Astrocyte (in vitro differentiated cells and primary cell): Measurements from ENCODE around the gene ASB18. TPM values are rescaled to one million over a fixed set of nuclear protein-coding genes. Genes with fewer than 3 reads are reported as not detected.

Experiments used
- DNase-seq: peaks from one replicate; pipeline ENCODE4 v3.0.0-alpha.2; 2010; ENCODE audit warnings: low read depth
- FAIRE-seq: peaks from 2 replicates; lab custom pipeline; 2011; peaks lifted over from hg19 to GRCh38; lab: Jason Lieb, UNC
- H2AFZ ChIP-seq: 2 replicates; pipeline ENCODE4 v1.6.0; 2012; ENCODE audit warnings: low read depth, low read length, inconsistent platforms
- H3K27ac ChIP-seq: 2 replicates; pipeline ENCODE4 v1.5.1; 2011; ENCODE audit warnings: low read depth, low read length, inconsistent platforms
- H3K27me3 ChIP-seq: 2 replicates; pipeline ENCODE4 v1.6.0; 2011; ENCODE audit warnings: low read length, inconsistent platforms; ENCODE audit not compliant: insufficient read depth
- H3K36me3 ChIP-seq: 2 replicates; pipeline ENCODE4 v1.5.1; 2011; ENCODE audit warnings: low read length, inconsistent platforms; ENCODE audit not compliant: insufficient read depth
- H3K4me1 ChIP-seq: 2 replicates; pipeline ENCODE4 v1.5.1; 2011; ENCODE audit warnings: low read length, inconsistent platforms; ENCODE audit not compliant: insufficient read depth
- H3K4me2 ChIP-seq: 2 replicates; pipeline ENCODE4 v1.6.0; 2012; ENCODE audit warnings: low read length, inconsistent platforms
- H3K4me3 ChIP-seq: 2 replicates; pipeline ENCODE4 v1.5.1; 2011; ENCODE audit warnings: low read depth, mild to moderate bottlenecking, low read length, inconsistent platforms; ENCODE audit not compliant: insufficient read depth
- H3K79me2 ChIP-seq: 2 replicates; pipeline ENCODE4 v1.6.0; 2012; ENCODE audit warnings: mild to moderate bottlenecking, low read length, inconsistent platforms; ENCODE audit not compliant: insufficient read depth
- H3K9ac ChIP-seq: 2 replicates; pipeline ENCODE4 v1.6.0; 2012; ENCODE audit warnings: mild to moderate bottlenecking, low read length, inconsistent platforms
- H3K9me3 ChIP-seq: 2 replicates; pipeline ENCODE4 v1.5.1; 2012; ENCODE audit warnings: low read depth, mild to moderate bottlenecking, low read length, inconsistent platforms; ENCODE audit not compliant: insufficient read depth
- H4K20me1 ChIP-seq: 2 replicates; pipeline ENCODE4 v1.6.0; 2012; ENCODE audit warnings: low read length, inconsistent platforms; ENCODE audit not compliant: insufficient read depth
- H3K27ac Mint-ChIP-seq: one replicate; pipeline ENCODE4 v1.8.0; 2021; ENCODE audit warnings: mild to moderate bottlenecking, mixed read lengths; ENCODE audit not compliant: unreplicated experiment
- H3K27me3 Mint-ChIP-seq: one replicate; pipeline ENCODE4 v1.8.0; 2021; ENCODE audit warnings: low read depth, mixed read lengths; ENCODE audit not compliant: unreplicated experiment
- H3K36me3 Mint-ChIP-seq: one replicate; pipeline ENCODE4 v1.8.0; 2021; ENCODE audit warnings: low read depth, mixed read lengths; ENCODE audit not compliant: unreplicated experiment
- H3K4me1 Mint-ChIP-seq: one replicate; pipeline ENCODE4 v1.8.0; 2021; ENCODE audit warnings: low read depth, mixed read lengths; ENCODE audit not compliant: unreplicated experiment
- H3K4me3 Mint-ChIP-seq: one replicate; pipeline ENCODE4 v1.8.0; 2021; ENCODE audit warnings: mild to moderate bottlenecking, moderate library complexity, mixed read lengths; ENCODE audit not compliant: unreplicated experiment
- H3K9me3 Mint-ChIP-seq: one replicate; pipeline ENCODE4 v1.8.0; 2021; ENCODE audit warnings: mild to moderate bottlenecking, mixed read lengths; ENCODE audit not compliant: unreplicated experiment
- CTCF ChIP-seq: IDR thresholded peaks from 2 replicates; pipeline ENCODE4 v1.5.1; 2011; ENCODE audit warnings: low read depth, mild to moderate bottlenecking, inconsistent platforms, low read length, moderate library complexity; ENCODE audit not compliant: insufficient read depth
- EZH2 ChIP-seq: IDR thresholded peaks from 2 replicates; pipeline ENCODE4 v1.6.1; 2012; ENCODE audit warnings: mild to moderate bottlenecking, low read length, inconsistent platforms; ENCODE audit not compliant: insufficient read depth
- total RNA-seq: library from RNA; stranded (reverse); gene quantifications from 2 replicates; pipeline ENCODE4 v1.2.1, GENCODE V29; 2021

ASB18 gene
- total RNA-seq, 1 donor from 2014 or later, result not detected

GRCh38 chr2:236146436-236146835 is 117.8 kb downstream of the ASB18 start:
- Histone ChIP-seq H3K36me3 (no peaks in the 10 kb centered on the region), H3K9ac (no peak overlapping the region), H3K27ac (no peak overlapping the region), H3K4me1 (no peaks in the 10 kb centered on the region), H3K27me3 (no peaks in the 10 kb centered on the region), H3K4me2 (no peak overlapping the region), H4K20me1 (no peaks in the 10 kb centered on the region), H2AFZ (no peak overlapping the region), H3K4me3 (no peak overlapping the region), H3K79me2 (no peaks in the 10 kb centered on the region), H3K9me3 (no peaks in the 10 kb centered on the region)
- H3K27me3 Mint-ChIP-seq, result peaks cover 35% of the 10 kb centered on the region
- DNase-seq (no peak), FAIRE-seq (no peak)
- H3K4me1 Mint-ChIP-seq, result peaks cover 2% of the 10 kb centered on the region
- no peaks in the 10 kb centered on the region for H3K9me3 Mint-ChIP-seq
- H3K27ac Mint-ChIP-seq, result no peak overlapping the region
- no peak overlapping the region for H3K4me3 Mint-ChIP-seq
- H3K36me3 Mint-ChIP-seq, result no peaks in the 10 kb centered on the region
- no peak for TF ChIP-seq CTCF
- no peak for TF ChIP-seq EZH2

DNA sequence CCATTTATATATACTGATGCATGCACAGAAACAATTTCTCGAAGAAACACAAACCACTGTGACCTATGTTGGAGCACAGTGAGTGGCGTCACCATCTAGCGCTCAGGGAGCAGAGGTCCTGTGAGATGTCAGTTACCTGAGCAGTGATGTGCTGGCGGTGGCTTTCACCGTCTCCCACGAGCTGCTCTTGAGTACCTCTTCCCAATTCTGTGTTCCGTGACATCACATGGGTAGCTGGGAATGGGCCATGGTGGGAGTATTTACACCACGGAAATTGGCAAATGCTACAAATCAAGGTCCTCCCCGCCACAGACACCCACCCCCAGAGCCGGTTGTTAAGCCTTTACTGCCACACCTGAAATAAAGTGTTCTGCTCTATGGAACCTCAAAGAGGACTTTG is 120.4 kb downstream of the ASB18 start:
- DNase-seq (no peak), FAIRE-seq (no peak)
- Mint-ChIP-seq H3K27me3 (peaks cover 30% of the 10 kb centered on the region), H3K36me3 (no peaks in the 10 kb centered on the region), H3K9me3 (no peaks in the 10 kb centered on the region), H3K4me3 (no peak overlapping the region), H3K27ac (no peak overlapping the region), H3K4me1 (peaks cover 2% of the 10 kb centered on the region)
- no peaks in the 10 kb centered on the region for H3K79me2 ChIP-seq
- no peak overlapping the region for H3K9ac ChIP-seq
- H3K36me3 ChIP-seq, result no peaks in the 10 kb centered on the region
- H3K27me3 ChIP-seq, result no peaks in the 10 kb centered on the region
- H3K27ac ChIP-seq, result no peak overlapping the region
- H4K20me1 ChIP-seq, result no peaks in the 10 kb centered on the region
- H3K4me3 ChIP-seq, result no peak overlapping the region
- no peak overlapping the region for H3K4me2 ChIP-seq
- TF ChIP-seq CTCF, result no peak
- no peak for TF ChIP-seq EZH2
- H3K9me3 ChIP-seq, result no peaks in the 10 kb centered on the region
- H2AFZ ChIP-seq, result no peak overlapping the region
- H3K4me1 ChIP-seq, result no peaks in the 10 kb centered on the region

Other genes with a start within 250 kb of the ASB18 start
- gene GBX2, start 96.0 kb downstream of the ASB18 start, total RNA-seq, result 1.2 and 1.8 TPM in 2 replicates